Measurements from ENCODE around the gene ESYT3. TPM values are rescaled to one million over a fixed set of nuclear protein-coding genes. Genes with fewer than 3 reads are reported as not detected.

The ESYT3 gene
- total RNA-seq, 1 experiment from 2014 or later: 0.44 TPM

DNA sequence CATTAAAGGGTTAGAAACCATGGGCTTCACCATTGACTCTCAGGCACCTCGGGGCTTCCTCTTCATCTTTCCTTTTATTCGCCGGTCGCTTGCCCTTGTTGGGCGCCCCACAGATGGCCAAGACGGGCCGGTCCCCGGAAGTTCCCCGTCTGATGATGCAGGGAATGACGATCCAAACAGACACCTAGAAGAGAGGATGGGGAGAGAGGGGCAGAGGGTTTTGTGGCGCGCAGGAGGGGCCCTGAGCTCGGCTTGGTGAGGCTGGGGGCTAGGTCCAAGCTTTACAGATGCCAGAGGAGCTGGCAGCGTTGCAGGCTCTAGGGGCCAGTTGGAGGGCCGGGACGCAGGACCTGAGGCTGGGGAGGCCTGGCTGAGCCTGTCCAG is 532 bp upstream of the ESYT3 start:
- TF ChIP-seq, protein P1, sequence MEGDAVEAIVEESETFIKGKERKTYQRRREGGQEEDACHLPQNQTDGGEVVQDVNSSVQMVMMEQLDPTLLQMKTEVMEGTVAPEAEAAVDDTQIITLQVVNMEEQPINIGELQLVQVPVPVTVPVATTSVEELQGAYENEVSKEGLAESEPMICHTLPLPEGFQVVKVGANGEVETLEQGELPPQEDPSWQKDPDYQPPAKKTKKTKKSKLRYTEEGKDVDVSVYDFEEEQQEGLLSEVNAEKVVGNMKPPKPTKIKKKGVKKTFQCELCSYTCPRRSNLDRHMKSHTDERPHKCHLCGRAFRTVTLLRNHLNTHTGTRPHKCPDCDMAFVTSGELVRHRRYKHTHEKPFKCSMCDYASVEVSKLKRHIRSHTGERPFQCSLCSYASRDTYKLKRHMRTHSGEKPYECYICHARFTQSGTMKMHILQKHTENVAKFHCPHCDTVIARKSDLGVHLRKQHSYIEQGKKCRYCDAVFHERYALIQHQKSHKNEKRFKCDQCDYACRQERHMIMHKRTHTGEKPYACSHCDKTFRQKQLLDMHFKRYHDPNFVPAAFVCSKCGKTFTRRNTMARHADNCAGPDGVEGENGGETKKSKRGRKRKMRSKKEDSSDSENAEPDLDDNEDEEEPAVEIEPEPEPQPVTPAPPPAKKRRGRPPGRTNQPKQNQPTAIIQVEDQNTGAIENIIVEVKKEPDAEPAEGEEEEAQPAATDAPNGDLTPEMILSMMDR (IDR thresholded peaks at IDR 0.05; ENCODE audit: unreplicated experiment): no peak
- Mint-ChIP-seq H3K27me3 (ENCODE audit: insufficient read depth, unreplicated experiment) (peaks cover 12% of the 10 kb centered on the region), H3K4me3 (ENCODE audit: unreplicated experiment) (peak overlapping the region; percentile 65), H3K27ac (ENCODE audit: low read depth, unreplicated experiment) (no peak overlapping the region), H3K36me3 (ENCODE audit: insufficient read depth, unreplicated experiment) (no peaks in the 10 kb centered on the region), H3K4me1 (ENCODE audit: insufficient read depth, unreplicated experiment) (no peaks in the 10 kb centered on the region), H3K9me3 (ENCODE audit: unreplicated experiment) (no peaks in the 10 kb centered on the region)
- intact Hi-C loops (cut with micrococcal nuclease): no loop called here
- no peak for DNase-seq (ENCODE audit: unreplicated experiment)
- no TSS peak for BruUV-seq (replicated peaks)
- CTCF ChIA-PET: interaction anchor here (0.5 to 2.8 kb wide), 5 partner anchors 16 to 262 kb away, joined by 3 to 12 read pairs (median 4); no protein-coding TSS in a partner anchor
- POLR2A ChIA-PET: no interaction called here

DNA sequence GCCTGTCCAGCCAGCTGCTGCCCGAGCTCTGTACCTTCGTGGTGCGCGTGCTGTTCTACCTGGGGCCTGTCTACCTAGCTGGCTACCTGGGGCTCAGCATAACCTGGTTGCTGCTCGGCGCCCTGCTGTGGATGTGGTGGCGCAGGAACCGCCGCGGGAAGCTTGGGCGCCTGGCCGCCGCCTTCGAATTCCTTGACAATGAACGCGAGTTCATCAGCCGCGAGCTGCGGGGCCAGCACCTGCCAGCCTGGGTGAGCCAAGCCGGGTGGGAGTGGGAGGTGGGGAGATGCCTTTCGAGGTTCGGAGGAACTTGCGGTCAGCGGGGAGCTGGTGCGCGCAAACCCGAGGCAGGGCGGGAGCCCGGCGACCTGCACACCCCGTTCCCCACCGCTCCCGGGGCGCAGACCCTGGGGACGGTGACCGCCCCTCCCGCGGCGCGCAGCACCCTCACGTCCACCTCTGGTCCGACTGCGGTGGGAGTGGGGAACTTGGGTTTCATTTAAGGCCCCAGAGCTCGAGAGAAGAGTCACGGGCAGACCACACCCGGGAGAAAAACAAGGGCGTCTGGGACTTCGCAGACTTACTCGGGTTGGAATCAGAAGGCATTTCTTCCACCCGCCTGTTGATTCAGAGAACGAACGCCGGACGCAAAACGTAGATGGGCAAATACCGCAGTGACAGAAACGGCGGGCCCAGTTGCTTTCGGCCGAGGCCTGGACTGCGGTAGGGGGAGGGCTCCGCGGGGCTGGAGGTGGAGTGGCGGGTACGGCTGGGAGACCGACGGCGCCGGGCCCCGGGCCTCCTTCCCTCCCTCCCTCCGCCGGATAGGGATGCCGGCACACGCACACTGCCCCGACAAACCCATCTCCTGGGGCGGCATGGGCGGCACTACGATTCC is 708 bp downstream of the ESYT3 start:
- intact Hi-C loops (cut with micrococcal nuclease): no loop called here
- ChIA-PET CTCF (interaction anchor here (0.6 to 2.8 kb wide), 5 partner anchors 17 to 110 kb away, joined by 3 to 12 read pairs (median 3); no protein-coding TSS in a partner anchor), POLR2A (no interaction called here)
- DNase-seq (ENCODE audit: unreplicated experiment): no peak
- Mint-ChIP-seq H3K4me1 (ENCODE audit: insufficient read depth, unreplicated experiment) (no peaks in the 10 kb centered on the region), H3K9me3 (ENCODE audit: unreplicated experiment) (no peaks in the 10 kb centered on the region), H3K36me3 (ENCODE audit: insufficient read depth, unreplicated experiment) (no peaks in the 10 kb centered on the region), H3K27me3 (ENCODE audit: insufficient read depth, unreplicated experiment) (peaks cover 12% of the 10 kb centered on the region), H3K27ac (ENCODE audit: low read depth, unreplicated experiment) (no peak overlapping the region), H3K4me3 (ENCODE audit: unreplicated experiment) (peak overlapping the region; percentile 65)
- TF ChIP-seq, protein P1 (IDR thresholded peaks at IDR 0.05; ENCODE audit: unreplicated experiment): no peak
- no TSS peak for BruUV-seq (replicated peaks)

DNA sequence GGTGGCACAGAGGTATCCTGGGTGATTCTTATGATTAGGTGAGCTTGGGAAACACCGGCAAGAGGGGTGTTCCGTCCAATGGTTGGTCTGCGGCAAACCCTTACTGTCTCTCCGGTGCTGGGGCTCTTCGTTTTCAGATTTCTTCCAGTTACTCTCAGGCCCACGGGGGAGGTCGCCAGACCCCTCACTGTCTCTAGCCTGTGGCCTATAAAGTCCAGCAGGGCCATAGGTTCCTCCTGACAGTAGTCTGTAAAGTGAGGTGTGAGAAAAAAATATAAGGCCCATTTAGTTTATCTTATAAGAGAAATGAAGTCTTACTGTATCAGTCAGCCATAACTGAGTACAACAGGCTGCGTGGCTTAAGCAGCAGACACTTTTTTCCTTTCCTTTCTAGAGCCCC is 1.4 kb downstream of the ESYT3 start:
- TF ChIP-seq, protein P1 (IDR thresholded peaks at IDR 0.05; ENCODE audit: unreplicated experiment): no peak

DNA sequence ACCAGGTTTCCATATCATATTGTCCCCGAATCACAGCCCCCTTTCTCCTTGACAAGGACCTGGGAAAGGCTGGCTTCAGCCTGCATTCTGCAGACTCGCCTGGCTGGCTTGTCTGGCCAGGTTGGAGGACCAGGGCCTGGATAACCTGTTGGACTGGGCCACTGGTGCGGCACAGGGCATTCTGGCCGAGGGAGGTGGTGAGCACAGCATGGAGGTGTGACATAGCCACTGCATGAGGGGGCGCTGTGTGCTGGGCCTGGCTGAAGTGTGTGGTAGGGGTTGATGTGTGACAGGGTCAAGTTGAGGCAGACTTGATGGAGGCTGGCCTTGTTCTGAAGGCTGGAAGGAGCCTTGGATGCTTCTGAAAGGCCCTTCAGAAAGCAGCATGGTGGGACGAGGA is 2.9 kb downstream of the ESYT3 start:
- DNase-seq (ENCODE audit: unreplicated experiment): no peak
- H3K4me3 Mint-ChIP-seq (ENCODE audit: unreplicated experiment): no peak overlapping the region
- ChIA-PET CTCF (interaction anchor here (0.6 kb wide), 1 partner anchor 129 kb away, joined by 3 read pairs; no protein-coding TSS in a partner anchor), POLR2A (no interaction called here)
- peaks cover 3% of the 10 kb centered on the region for H3K4me1 Mint-ChIP-seq (ENCODE audit: insufficient read depth, unreplicated experiment)
- no TSS peak for BruUV-seq (replicated peaks)
- H3K27ac Mint-ChIP-seq (ENCODE audit: low read depth, unreplicated experiment): no peak overlapping the region
- TF ChIP-seq, protein P1 (IDR thresholded peaks at IDR 0.05; ENCODE audit: unreplicated experiment): no peak
- H3K9me3 Mint-ChIP-seq (ENCODE audit: unreplicated experiment): no peaks in the 10 kb centered on the region
- peaks cover 12% of the 10 kb centered on the region for H3K27me3 Mint-ChIP-seq (ENCODE audit: insufficient read depth, unreplicated experiment)
- intact Hi-C loops (cut with micrococcal nuclease): no loop called here
- H3K36me3 Mint-ChIP-seq (ENCODE audit: insufficient read depth, unreplicated experiment): no peaks in the 10 kb centered on the region

More for the DNA sequence above, 1.4 kb downstream of the ESYT3 start:
- Mint-ChIP-seq H3K9me3 (ENCODE audit: unreplicated experiment) (no peaks in the 10 kb centered on the region), H3K36me3 (ENCODE audit: insufficient read depth, unreplicated experiment) (no peaks in the 10 kb centered on the region), H3K27me3 (ENCODE audit: insufficient read depth, unreplicated experiment) (peaks cover 12% of the 10 kb centered on the region), H3K27ac (ENCODE audit: low read depth, unreplicated experiment) (no peak overlapping the region), H3K4me1 (ENCODE audit: insufficient read depth, unreplicated experiment) (no peaks in the 10 kb centered on the region), H3K4me3 (ENCODE audit: unreplicated experiment) (no peak overlapping the region)
- no peak for DNase-seq (ENCODE audit: unreplicated experiment)
- ChIA-PET CTCF (interaction anchor here (0.7 to 2.8 kb wide), 2 partner anchors 18 to 264 kb away, joined by 3 to 12 read pairs; no protein-coding TSS in a partner anchor), POLR2A (no interaction called here)
- no TSS peak for BruUV-seq (replicated peaks)
- intact Hi-C loops (cut with micrococcal nuclease): no loop called here
